ENCODE data around the gene CFAP54. TPM values are rescaled to one million over a fixed set of nuclear protein-coding genes. Genes with fewer than 3 reads are reported as not detected.

Gene CFAP54
- polyA plus RNA-seq, 2 of the 4 experiments (the other 2 are of a cell fraction), result 0.70 to 1.2 TPM

- Histone ChIP-seq H3K4me3 (no peak overlapping the region), H3K27ac (no peak overlapping the region), H3K9me3 (no peaks in the 10 kb centered on the region), H3K4me2 (no peak overlapping the region), H3K4me1 (peaks cover 3% of the 10 kb centered on the region; the same call in 1 of the 3 replicates)
- TF ChIP-seq POLR2A (IDR thresholded peaks at IDR 0.05; ENCODE audit: low read length), result no peak
- TF ChIP-seq SMC3 (IDR thresholded peaks at IDR 0.05), result no peak
- TF ChIP-seq TP53 (CRISPR knock-in tag; IDR thresholded peaks at IDR 0.05), result no peak
- TF ChIP-seq, protein P1, sequence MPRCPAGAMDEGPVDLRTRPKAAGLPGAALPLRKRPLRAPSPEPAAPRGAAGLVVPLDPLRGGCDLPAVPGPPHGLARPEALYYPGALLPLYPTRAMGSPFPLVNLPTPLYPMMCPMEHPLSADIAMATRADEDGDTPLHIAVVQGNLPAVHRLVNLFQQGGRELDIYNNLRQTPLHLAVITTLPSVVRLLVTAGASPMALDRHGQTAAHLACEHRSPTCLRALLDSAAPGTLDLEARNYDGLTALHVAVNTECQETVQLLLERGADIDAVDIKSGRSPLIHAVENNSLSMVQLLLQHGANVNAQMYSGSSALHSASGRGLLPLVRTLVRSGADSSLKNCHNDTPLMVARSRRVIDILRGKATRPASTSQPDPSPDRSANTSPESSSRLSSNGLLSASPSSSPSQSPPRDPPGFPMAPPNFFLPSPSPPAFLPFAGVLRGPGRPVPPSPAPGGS (IDR thresholded peaks at IDR 0.05), result no peak
- no peak for TF ChIP-seq EP300 (IDR thresholded peaks at IDR 0.05)
- WGBS (ENCODE audit: missing lambda C conversion rate), result 86% methylated on average over 4 of the region's 4 CpGs
- FAIRE-seq (no peak), DNase-seq (ENCODE audit: low read depth in 1 of 2, low spot score in 1 of 2) (no peak), ATAC-seq (no peak)
- ChIA-PET POLR2A (no interaction called here), CTCF (interaction anchor here (1.0 to 1.2 kb wide), 2 partner anchors 8 to 12 kb away, joined by 3 read pairs; no protein-coding TSS in a partner anchor)
Measured at GRCh38 chr12:96866801-96867590, 377.6 kb downstream of the CFAP54 start.

DNA sequence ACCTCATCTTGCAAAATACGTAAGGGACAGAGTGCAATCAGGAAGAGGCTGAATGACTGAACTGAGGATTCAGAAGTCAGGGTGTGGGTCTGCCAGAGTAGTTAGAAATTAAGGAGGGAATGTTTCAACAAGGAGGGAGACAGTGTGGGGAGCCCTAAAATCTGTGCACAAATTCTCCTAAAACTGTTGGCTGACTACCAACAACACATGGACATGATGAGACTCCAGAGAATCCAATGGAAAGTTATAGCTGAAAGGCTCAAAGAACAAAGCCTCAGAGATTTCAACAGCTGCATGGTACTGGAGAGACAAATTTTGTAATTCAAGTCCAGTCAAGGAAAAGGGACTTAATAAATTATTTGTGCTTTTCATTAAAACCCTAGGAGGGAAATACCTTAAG lies 381.6 kb downstream of the CFAP54 start:
- no peak overlapping the region for H3K4me2 ChIP-seq
- CTCF ChIA-PET, result no interaction called here
- POLR2A ChIA-PET, result no interaction called here

GRCh38 chr12:96872961-96873360 lies 383.6 kb downstream of the CFAP54 start:
- no peak for TF ChIP-seq USF2 (IDR thresholded peaks at IDR 0.05)
- no peak for TF ChIP-seq CHD2 (IDR thresholded peaks at IDR 0.05; ENCODE audit: low read length, partially characterized antibody)
- TF ChIP-seq JUNB (IDR thresholded peaks at IDR 0.05), result no peak
- TF ChIP-seq ESRRA (IDR thresholded peaks at IDR 0.05; ENCODE audit: borderline replicate concordance, low read length), result no peak
- TF ChIP-seq RNF2 (IDR thresholded peaks at IDR 0.05; ENCODE audit: borderline replicate concordance, low read depth), result no peak
- no peak for FAIRE-seq
- ChIA-PET CTCF (interaction anchor here (1.0 kb wide), 1 partner anchor 11 kb away, joined by 3 read pairs; no protein-coding TSS in a partner anchor), POLR2A (no interaction called here)
- Histone ChIP-seq H3K4me1 (no peaks in the 10 kb centered on the region), H3K27ac (no peak overlapping the region), H3K9me3 (no peaks in the 10 kb centered on the region), H3K4me3 (no peak overlapping the region), H3K4me2 (no peak overlapping the region)
- no peak for DNase-seq (ENCODE audit: low read depth in 1 of 2, low spot score in 1 of 2)
- ATAC-seq, result no peak

More for the DNA sequence above, 381.6 kb downstream of the CFAP54 start:
- no peak for ATAC-seq
- no peak for DNase-seq (ENCODE audit: low read depth in 1 of 2, low spot score in 1 of 2)
- Histone ChIP-seq H3K9me3 (no peaks in the 10 kb centered on the region), H3K27ac (no peak overlapping the region), H3K4me3 (no peak overlapping the region), H3K4me1 (no peaks in the 10 kb centered on the region)
- TF ChIP-seq USF2 (IDR thresholded peaks at IDR 0.05), result no peak
- TF ChIP-seq ZC3H11A (IDR thresholded peaks at IDR 0.05), result no peak
- no peak for TF ChIP-seq MYC (IDR thresholded peaks at IDR 0.05; ENCODE audit: borderline replicate concordance, low read length)
- WGBS (ENCODE audit: missing lambda C conversion rate), result 62% methylated on average over 1 of the region's 1 CpG
- FAIRE-seq, result no peak

DNA sequence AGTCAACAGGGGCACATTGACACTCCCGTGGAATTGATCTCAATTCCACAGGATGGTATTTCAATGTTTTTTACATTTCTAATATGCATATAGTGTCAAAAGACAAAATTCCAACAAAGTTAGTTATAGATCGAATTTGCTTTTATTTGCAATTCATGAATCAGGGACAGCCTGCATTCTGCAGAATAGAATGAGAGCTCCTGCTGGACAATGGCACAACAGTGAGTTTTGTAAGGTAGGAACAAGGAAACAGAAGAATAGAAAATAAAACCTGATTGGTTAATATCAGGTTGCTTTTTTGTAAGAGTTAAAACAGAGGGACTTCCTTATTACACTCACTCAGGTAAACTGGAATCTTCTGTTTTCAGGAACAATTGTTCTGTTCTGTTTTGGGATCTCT lies 384.8 kb downstream of the CFAP54 start:
- Histone ChIP-seq H3K4me1 (no peaks in the 10 kb centered on the region), H3K4me2 (no peak overlapping the region), H3K27ac (no peak overlapping the region), H3K4me3 (no peak overlapping the region), H3K9me3 (no peaks in the 10 kb centered on the region)
- FAIRE-seq (no peak), ATAC-seq (no peak), DNase-seq (ENCODE audit: low read depth in 1 of 2, low spot score in 1 of 2) (no peak)
- TF ChIP-seq REST (IDR thresholded peaks at IDR 0.05), result no peak
- TF ChIP-seq RAD21 (conservative IDR thresholded peaks at IDR 0.05 in 1 of 2, IDR thresholded peaks at IDR 0.05 in 1 of 2), result no peak
- TF ChIP-seq CEBPB (IDR thresholded peaks at IDR 0.05), result no peak
- no peak for TF ChIP-seq POLR2A (IDR thresholded peaks at IDR 0.05; ENCODE audit: low read length)
- TF ChIP-seq, protein P2, sequence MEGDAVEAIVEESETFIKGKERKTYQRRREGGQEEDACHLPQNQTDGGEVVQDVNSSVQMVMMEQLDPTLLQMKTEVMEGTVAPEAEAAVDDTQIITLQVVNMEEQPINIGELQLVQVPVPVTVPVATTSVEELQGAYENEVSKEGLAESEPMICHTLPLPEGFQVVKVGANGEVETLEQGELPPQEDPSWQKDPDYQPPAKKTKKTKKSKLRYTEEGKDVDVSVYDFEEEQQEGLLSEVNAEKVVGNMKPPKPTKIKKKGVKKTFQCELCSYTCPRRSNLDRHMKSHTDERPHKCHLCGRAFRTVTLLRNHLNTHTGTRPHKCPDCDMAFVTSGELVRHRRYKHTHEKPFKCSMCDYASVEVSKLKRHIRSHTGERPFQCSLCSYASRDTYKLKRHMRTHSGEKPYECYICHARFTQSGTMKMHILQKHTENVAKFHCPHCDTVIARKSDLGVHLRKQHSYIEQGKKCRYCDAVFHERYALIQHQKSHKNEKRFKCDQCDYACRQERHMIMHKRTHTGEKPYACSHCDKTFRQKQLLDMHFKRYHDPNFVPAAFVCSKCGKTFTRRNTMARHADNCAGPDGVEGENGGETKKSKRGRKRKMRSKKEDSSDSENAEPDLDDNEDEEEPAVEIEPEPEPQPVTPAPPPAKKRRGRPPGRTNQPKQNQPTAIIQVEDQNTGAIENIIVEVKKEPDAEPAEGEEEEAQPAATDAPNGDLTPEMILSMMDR (IDR thresholded peaks at IDR 0.05), result no peak
- no peak for TF ChIP-seq CHD4 (IDR thresholded peaks at IDR 0.05; ENCODE audit: borderline replicate concordance)
- CTCF ChIA-PET, result interaction anchor here (1.0 kb wide), 1 partner anchor 10 kb away, joined by 3 read pairs; no protein-coding TSS in a partner anchor
- POLR2A ChIA-PET, result no interaction called here
- WGBS (ENCODE audit: missing lambda C conversion rate), result 16% methylated on average over 2 of the region's 2 CpGs
